EH (cell line): ENCODE data around the gene ZBTB46.
A peak's percentile ranks its signal among the peaks of the same experiment; 100 is the strongest.
"Not testable (repeated sequence)": the region's sequence is repeated elsewhere in the genome, so short reads cannot be mapped to it uniquely, and the experiment has no call there.

ENCODE experiments used
- DNase-seq: peaks from one replicate; pipeline ENCODE4 v3.0.0-alpha.2; 2015; ENCODE audit warnings: low read depth

Gene ZBTB46

GRCh38 chr20:63858393-63859165 is 27.5 kb upstream of the ZBTB46 start:
- DNase-seq: peak; percentile 22

DNA sequence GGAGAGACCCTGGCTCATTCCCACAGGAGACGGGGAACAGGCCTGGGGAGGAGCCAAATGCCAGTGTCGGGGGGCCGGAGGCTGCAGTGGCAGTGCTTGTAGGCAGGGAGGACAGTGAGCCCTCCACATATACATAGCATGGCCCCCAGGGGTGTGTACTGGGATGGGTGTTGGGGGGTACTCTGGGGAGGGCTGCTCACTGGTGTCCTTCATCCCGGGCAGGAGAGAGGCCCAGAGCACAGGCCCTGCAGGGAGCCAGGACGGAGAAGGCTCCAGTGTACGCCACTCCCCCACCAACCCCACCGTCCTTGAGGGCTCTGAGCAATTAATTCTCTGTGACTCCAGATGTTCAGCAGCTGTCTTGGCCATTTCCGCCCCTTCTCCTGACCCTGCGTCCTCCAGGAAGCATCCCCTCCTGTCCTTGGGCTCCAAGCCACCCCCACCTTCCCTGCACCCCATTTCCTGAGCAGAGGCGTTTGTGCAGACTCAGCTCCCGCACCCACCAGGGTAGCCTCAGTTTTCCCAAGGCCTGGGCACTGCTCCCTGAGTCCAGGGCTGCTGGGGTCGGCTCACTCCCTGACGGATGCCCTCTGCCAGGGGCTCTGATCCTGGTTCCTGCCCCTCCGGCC is 26.8 kb upstream of the ZBTB46 start:
- DNase-seq: no peak

GRCh38 chr20:63856098-63856511 is 25.0 kb upstream of the ZBTB46 start:
- no peak for DNase-seq

DNA sequence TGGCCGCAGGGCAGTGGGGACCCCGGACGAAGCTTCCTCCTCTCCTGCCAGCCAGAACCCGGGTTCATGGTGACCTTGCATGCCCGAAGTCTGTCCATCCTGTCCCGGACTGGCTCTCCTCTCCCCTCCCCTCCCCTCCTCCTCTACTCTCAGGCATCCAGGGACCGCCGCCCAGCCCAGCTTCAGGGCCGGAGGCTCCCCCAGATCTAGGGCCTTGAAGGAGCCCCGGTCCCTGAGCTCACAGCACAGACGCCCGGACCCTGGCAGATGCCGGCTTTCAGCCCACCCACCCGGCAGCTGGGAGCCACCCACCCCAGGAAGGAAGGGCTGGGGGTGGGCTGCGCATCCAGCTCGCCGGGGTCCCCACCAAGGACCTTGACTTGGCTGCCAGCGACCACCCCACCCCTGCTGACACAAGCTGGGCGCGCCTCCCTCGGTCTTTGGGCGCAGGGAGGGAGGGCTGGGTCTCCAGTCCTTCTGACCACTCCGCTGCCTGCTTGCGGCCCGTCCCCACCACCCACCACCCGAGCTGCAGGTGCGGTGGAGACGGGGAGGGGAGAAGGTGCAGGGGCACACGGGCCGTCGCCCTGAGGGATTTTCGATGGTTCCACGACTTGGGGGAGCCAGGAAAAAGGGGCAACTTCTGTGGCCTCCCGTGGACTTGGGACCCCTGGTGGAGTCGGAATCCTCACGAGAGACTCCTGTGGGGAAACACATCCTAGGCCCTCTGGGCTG is 24.5 kb upstream of the ZBTB46 start:
- DNase-seq: peak; percentile 18

DNA sequence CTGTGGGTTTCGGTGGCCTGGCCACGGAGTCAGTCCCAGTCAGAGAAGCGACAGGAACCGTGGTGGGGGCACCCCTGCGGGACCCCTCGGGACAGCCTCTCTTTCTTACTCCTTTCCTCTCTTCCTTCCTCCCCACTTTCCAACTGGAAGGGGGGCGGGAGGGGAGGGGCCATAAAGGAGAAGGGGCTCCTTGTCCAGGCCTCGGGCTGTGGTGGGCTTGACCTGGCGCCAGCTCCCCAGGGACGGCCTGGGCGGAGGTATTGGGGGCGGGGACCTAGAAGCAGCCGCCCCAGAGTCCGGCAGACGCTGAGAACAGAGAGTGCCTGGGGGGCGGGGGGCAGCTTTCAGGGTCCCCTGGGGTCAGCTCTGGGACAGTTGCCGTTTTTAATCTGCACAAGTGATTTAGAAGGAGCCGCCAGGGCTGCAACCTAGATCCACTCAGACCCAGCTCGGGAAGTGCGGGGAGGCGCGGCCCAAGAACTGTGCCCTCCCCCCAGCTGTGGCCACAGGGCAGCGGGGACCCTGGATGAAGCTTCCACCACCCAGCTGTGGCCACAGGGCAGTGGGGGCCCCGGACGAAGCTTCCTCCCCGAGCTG is 23.8 kb upstream of the ZBTB46 start:
- peak; percentile 15 for DNase-seq

- peak; percentile 31 for DNase-seq
Observed at GRCh38 chr20:63854069-63854765, 23.2 kb upstream of the ZBTB46 start.

- DNase-seq: not testable (repeated sequence)
Observed at GRCh38 chr20:63853733-63854068, 22.6 kb upstream of the ZBTB46 start.

DNA sequence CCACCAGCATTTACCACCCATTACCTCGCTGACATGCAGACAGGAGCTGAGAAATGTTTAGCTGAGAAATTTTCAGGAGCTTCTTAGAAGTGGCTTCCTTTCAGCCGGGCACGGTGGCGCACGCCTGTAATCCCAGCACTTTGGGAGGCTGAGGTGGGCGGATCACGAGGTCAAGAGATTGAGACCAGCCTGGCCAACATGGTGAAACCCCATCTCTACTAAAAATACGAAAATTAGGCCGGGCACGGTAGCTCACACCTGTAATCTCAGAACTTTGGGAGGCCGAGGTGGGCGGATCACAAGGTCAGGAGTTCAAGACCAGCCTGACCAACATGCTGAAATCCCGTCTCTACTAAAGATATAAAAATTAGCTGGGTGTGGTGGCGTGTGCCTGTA is 20.5 kb upstream of the ZBTB46 start:
- not testable (repeated sequence) for DNase-seq

DNA sequence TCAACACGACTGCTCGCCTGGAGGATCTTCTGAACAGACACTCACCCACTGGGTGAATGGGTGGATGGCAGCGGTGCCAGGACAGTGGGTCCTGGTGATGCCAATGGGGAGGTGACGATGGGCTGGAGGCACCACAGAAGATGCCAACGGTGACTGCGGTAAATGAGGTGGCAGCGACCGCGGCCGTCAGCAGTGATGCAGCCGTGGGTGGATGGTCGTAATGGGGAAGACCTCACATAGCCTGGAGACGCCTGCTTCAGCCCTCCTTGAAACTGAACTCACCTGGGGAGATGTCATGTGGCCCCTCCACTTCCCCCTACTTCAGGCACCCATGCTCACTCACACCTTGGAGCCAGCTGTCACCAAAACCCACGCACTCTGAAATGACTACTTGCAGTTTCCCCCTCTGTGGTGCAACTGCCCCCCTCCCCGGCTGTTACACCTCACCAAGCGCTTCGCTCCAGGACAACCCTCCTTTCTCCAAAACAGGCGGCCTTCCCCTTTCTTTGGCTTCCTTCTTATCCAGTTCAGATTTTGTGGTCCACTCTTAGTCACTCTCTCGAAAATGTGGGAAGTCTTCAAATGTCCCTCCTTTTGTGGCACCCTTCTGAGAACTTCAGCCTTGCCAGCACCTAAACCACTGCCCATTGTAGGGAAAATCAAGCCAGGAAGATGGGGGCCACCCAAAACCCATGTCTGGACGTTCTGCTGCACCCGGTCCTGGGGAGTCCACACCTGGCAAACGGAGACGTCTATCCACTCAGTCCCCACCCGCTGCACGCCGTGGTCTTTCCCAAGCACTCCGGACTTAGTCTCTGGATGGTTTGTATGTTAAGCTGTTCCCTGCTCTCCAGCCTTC is 19.9 kb upstream of the ZBTB46 start:
- no peak for DNase-seq

GRCh38 chr20:63848003-63848911 is 17.2 kb upstream of the ZBTB46 start:
- DNase-seq: no peak

- DNase-seq: no peak
Observed at GRCh38 chr20:63847237-63848002, 16.4 kb upstream of the ZBTB46 start.

GRCh38 chr20:63846888-63847236 is 15.8 kb upstream of the ZBTB46 start:
- DNase-seq: no peak

GRCh38 chr20:63846128-63846771 is 15.2 kb upstream of the ZBTB46 start:
- peak; percentile 61 for DNase-seq

DNA sequence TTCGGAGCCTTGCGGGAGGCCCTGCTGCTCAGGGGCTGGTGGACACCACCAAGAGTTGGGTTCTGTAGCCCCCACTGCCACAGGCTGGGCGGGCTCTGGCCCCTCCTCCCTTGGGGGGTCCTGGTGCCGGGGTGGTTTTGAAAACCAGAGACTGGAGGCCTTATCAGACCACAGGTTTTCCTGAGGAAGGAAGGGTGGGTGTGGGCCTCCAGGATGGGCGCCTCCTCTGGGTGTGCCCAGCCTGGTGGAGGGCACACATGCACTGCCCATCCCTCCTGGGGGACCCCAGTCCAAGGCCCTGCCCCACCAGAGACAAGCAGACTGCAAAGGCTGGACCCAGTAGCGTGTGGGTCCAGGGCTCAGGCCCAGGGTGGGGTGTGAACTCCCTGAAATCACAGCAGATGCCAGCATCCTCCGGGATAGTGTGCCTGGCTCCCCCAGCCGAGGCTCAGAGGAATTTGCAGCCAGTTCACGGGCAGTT is 13.5 kb upstream of the ZBTB46 start:
- DNase-seq: no peak

DNA sequence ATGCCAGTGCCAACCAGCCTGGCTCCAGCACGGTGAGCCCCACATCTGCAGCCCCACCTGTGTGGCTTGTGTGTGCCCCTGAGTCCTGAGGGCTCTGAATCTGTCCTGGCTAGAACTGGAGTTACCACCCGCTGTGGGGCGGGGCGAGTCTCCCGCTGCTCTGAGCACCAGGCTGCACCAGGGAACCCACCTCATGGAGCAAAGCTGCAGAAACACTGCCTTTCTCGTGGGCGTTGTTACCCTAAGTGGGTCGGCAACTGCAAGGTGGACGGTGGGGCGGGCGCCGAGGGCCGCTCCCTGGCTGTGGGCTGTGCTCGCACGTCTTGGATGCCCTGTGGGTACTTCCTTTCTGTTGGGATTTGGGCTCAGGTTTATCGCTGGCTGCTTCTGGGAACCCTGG is 12.7 kb upstream of the ZBTB46 start:
- DNase-seq: no peak

GRCh38 chr20:63843222-63843621 is 12.2 kb upstream of the ZBTB46 start:
- no peak for DNase-seq

DNA sequence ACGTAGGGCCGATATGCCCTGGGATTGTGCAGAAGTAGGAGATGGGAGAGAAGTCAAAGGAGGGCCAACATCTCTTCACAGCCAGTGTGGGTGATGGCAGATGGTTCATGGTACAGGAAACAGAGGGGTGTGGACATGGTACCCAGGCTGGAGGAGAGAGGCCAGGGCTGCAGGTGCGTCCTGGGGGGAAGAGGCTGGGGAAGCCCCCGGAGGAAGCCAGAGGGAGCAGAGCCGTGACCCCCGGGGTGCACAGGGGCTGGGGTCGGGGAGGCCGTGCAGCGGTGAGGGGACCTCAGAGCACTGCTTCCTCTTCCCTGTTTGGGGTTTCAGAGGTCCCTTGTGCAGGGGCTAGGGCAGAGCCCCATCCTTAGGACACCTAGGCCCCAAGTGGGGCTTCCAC is 11.2 kb upstream of the ZBTB46 start:
- DNase-seq: no peak

DNA sequence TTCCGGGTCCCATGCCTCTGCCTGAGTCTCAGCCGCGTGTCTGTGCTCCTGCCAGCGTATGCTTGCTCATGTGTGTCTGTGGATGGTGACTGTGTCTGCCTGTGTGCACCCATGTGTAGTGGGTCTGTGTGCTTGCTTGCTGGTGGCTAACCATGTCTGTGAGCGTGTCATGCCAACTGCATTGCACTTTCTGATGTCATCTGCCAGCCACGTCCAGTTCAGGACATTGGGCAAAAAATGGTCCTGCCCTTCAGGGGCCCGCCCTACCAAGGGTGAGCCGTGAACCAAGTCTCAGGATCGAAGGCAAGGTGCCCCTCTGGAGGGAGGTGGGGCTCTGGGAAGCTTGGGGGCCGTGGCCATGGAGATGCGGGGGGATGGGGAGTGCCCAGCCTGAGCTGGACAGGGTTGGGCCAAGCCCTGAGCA is 9.4 kb upstream of the ZBTB46 start:
- DNase-seq: no peak

- no peak for DNase-seq
Observed at GRCh38 chr20:63839620-63840019, 8.6 kb upstream of the ZBTB46 start.
